IMR-90 (cell line): ENCODE measurements around the gene STAT5B. TPM values are rescaled to one million over a fixed set of nuclear protein-coding genes. Genes with fewer than 3 reads are reported as not detected.

Source experiments
- ATAC-seq: fragments of 200-7000 bp; cut with Tn5 transposase; 2 replicates; pipeline ENCODE4 v1.9.1; 2020; ENCODE audit warnings: low read depth, mild to moderate bottlenecking, moderate library complexity
- BruUV-seq: library from RNA; stranded (reverse); fragments of 400-500 nt; replicated peaks from 2 replicates; lab custom pipeline; 2021; lab: Mats Ljungman, UMichigan
- CTCF ChIA-PET: fragments of 300-600 bp; formaldehyde crosslinking; extraction: SDS; loops from one replicate; lab custom pipeline; 2021; ENCODE audit warnings: antibody characterized with exemption; lab: Yijun Ruan, JAX
- POLR2A ChIA-PET: fragments of 300-600 bp; sonication (Branson Sonifier 250); formaldehyde crosslinking; loops from one replicate; lab custom pipeline; 2022; ENCODE audit warnings: antibody characterized with exemption; ENCODE audit not compliant: unreplicated experiment; lab: Charles Lee
- DNase-seq: peaks from one replicate; pipeline ENCODE4 v3.0.0; 2013
- H2AFZ ChIP-seq: replicated peaks from 2 replicates; pipeline ENCODE3; 2013; ENCODE audit warnings: low read length, mild to moderate bottlenecking; ENCODE audit not compliant: poor library complexity
- H2AK5ac ChIP-seq: 2 replicates; pipeline ENCODE4 v1.6.1; 2013; ENCODE audit warnings: low read depth, low read length, inconsistent platforms
- H2AK9ac ChIP-seq: replicated peaks from 2 replicates; pipeline ENCODE3; 2013; ENCODE audit warnings: mild to moderate bottlenecking, low read depth, low read length, moderate library complexity; ENCODE audit not compliant: poor library complexity
- H2BK120ac ChIP-seq: 2 replicates; pipeline ENCODE4 v1.6.1; 2013; ENCODE audit warnings: low read depth, low read length, inconsistent platforms
- H2BK15ac ChIP-seq: 3 replicates; pipeline ENCODE4 v1.6.1; 2013; ENCODE audit warnings: low read depth, low read length, inconsistent platforms
- H2BK20ac ChIP-seq: 2 replicates; pipeline ENCODE4 v1.6.1; 2013; ENCODE audit warnings: low read depth, mild to moderate bottlenecking, inconsistent platforms, low read length, moderate library complexity
- H2BK5ac ChIP-seq: 2 replicates; pipeline ENCODE4 v1.6.1; 2013; ENCODE audit warnings: mild to moderate bottlenecking, low read depth, low read length, inconsistent platforms; ENCODE audit not compliant: poor library complexity, severe bottlenecking
- H3K14ac ChIP-seq: replicated peaks from 2 replicates; pipeline ENCODE4 v1.6.1; 2013; ENCODE audit warnings: low read depth, low read length, inconsistent platforms
- H3K18ac ChIP-seq: 2 replicates; pipeline ENCODE4 v1.6.1; 2013; ENCODE audit warnings: low read depth, low read length, control low read depth
- H3K23ac ChIP-seq: 2 replicates; pipeline ENCODE4 v1.6.1; 2013; ENCODE audit warnings: low read depth, low read length, inconsistent platforms
- H3K27ac ChIP-seq: 2 replicates; pipeline ENCODE4 v1.5.1; 2013; ENCODE audit warnings: mild to moderate bottlenecking, control low read depth, low read length; ENCODE audit not compliant: insufficient read depth
- H3K27me3 ChIP-seq: 2 replicates; pipeline ENCODE4 v1.6.1; 2013; ENCODE audit warnings: low read length; ENCODE audit not compliant: control insufficient read depth, insufficient read depth
- H3K36me3 ChIP-seq: 2 replicates; pipeline ENCODE4 v1.6.1; 2013; ENCODE audit warnings: low read length, mixed read lengths; ENCODE audit not compliant: control insufficient read depth, insufficient read depth
- H3K4ac ChIP-seq: 2 replicates; pipeline ENCODE4 v1.6.1; 2013; ENCODE audit warnings: low read depth, low read length, inconsistent platforms
- H3K4me1 ChIP-seq: 2 replicates; pipeline ENCODE4 v1.6.1; 2013; ENCODE audit warnings: low read length, mixed read lengths; ENCODE audit not compliant: control insufficient read depth, insufficient read depth
- H3K4me2 ChIP-seq: 2 replicates; pipeline ENCODE4 v1.6.1; 2013; ENCODE audit warnings: low read depth, mild to moderate bottlenecking, control low read depth, low read length, moderate library complexity
- H3K4me3 ChIP-seq: 2 replicates; pipeline ENCODE4 v1.5.1; 2013; ENCODE audit warnings: low read depth, mild to moderate bottlenecking, control low read depth, low read length, moderate library complexity; ENCODE audit not compliant: insufficient read depth
- H3K56ac ChIP-seq: 2 replicates; pipeline ENCODE4 v1.6.1; 2013; ENCODE audit warnings: low read length, inconsistent platforms; ENCODE audit not compliant: insufficient read depth; ENCODE audit errors: extremely low read depth
- H3K79me1 ChIP-seq, 2 experiments: 2 replicates each; pipeline ENCODE4 v1.6.1; 2013; ENCODE audit warnings: low read length in 2 of 2, inconsistent platforms in 1 of 2, low read depth in 1 of 2
- H3K9ac ChIP-seq: 2 replicates; pipeline ENCODE4 v1.6.1; 2013; ENCODE audit warnings: low read depth, low read length, control low read depth
- H3K9me1 ChIP-seq: 2 replicates; pipeline ENCODE4 v1.6.1; 2013; ENCODE audit warnings: low read length, inconsistent platforms; ENCODE audit not compliant: insufficient read depth
- H3K9me3 ChIP-seq: 2 replicates; pipeline ENCODE4 v1.6.1; 2013; ENCODE audit warnings: low read length; ENCODE audit not compliant: control insufficient read depth, insufficient read depth
- H4K20me1 ChIP-seq: 2 replicates; pipeline ENCODE4 v1.6.1; 2013; ENCODE audit warnings: low read length, inconsistent platforms; ENCODE audit not compliant: insufficient read depth
- H4K5ac ChIP-seq: 2 replicates; pipeline ENCODE4 v1.6.1; 2013; ENCODE audit warnings: mild to moderate bottlenecking, low read depth, low read length, control low read depth
- H4K8ac ChIP-seq, 2 experiments: 2 replicates each; pipeline ENCODE4 v1.6.1; 2013; ENCODE audit warnings: low read depth in 2 of 2, low read length in 2 of 2, control low read depth in 1 of 2, inconsistent platforms in 1 of 2
- H4K91ac ChIP-seq: 2 replicates; pipeline ENCODE4 v1.6.1; 2013; ENCODE audit warnings: low read depth, low read length, inconsistent platforms; ENCODE audit not compliant: insufficient read depth
- BHLHE40 ChIP-seq: fragments of 150-350 bp; IDR thresholded peaks from 2 replicates; pipeline ENCODE4 v1.6.1; 2016; ENCODE audit warnings: mild to moderate bottlenecking, low read depth, low read length
- CEBPB ChIP-seq: IDR thresholded peaks from 2 replicates; pipeline ENCODE4 v1.6.1; 2012; ENCODE audit warnings: low read depth, low read length, improper control_type of control experiment
- CHD1 ChIP-seq: IDR thresholded peaks from 2 replicates; pipeline ENCODE4 v1.6.1; 2012; ENCODE audit warnings: low read depth, low read length, improper control_type of control experiment
- CTCF ChIP-seq: conservative IDR thresholded peaks from 2 replicates; pipeline ENCODE4 v1.5.1; 2012; ENCODE audit warnings: mild to moderate bottlenecking, low read depth, low read length, improper control_type of control experiment
- ELK1 ChIP-seq: fragments of 150-350 bp; IDR thresholded peaks from 2 replicates; pipeline ENCODE4 v1.6.1; 2016; ENCODE audit warnings: low read depth, mild to moderate bottlenecking, low read length, moderate library complexity, borderline replicate concordance
- FOS ChIP-seq: fragments of 150-350 bp; IDR thresholded peaks from 2 replicates; pipeline ENCODE4 v1.6.1; 2016; ENCODE audit warnings: low read depth, low read length
- MAFK ChIP-seq: IDR thresholded peaks from 2 replicates; pipeline ENCODE4 v1.6.1; 2012; ENCODE audit warnings: low read depth, low read length, improper control_type of control experiment
- MAZ ChIP-seq: IDR thresholded peaks from 2 replicates; pipeline ENCODE4 v1.6.1; 2012; ENCODE audit warnings: low read depth, mild to moderate bottlenecking, low read length, improper control_type of control experiment, moderate library complexity, borderline replicate concordance
- MXI1 ChIP-seq: IDR thresholded peaks from 2 replicates; pipeline ENCODE4 v1.6.1; 2012; ENCODE audit warnings: low read depth, mild to moderate bottlenecking, low read length, moderate library complexity, borderline replicate concordance
- NFE2L2 ChIP-seq: fragments of 150-350 bp; IDR thresholded peaks from 2 replicates; pipeline ENCODE4 v1.6.1; 2016; ENCODE audit warnings: low read depth, mild to moderate bottlenecking, low read length
- POLR2A ChIP-seq: IDR thresholded peaks from 2 replicates; pipeline ENCODE4 v1.6.1; 2012; ENCODE audit warnings: mild to moderate bottlenecking, low read depth, low read length
- RAD21 ChIP-seq: IDR thresholded peaks from 2 replicates; pipeline ENCODE4 v1.6.1; 2012; ENCODE audit warnings: low read length, improper control_type of control experiment
- RCOR1 ChIP-seq: IDR thresholded peaks from 2 replicates; pipeline ENCODE4 v1.6.1; 2012; ENCODE audit warnings: mild to moderate bottlenecking, low read length, improper control_type of control experiment; ENCODE audit not compliant: insufficient replicate concordance
- RFX5 ChIP-seq: IDR thresholded peaks from 2 replicates; pipeline ENCODE4 v1.8.0; 2012; ENCODE audit warnings: low read depth, mild to moderate bottlenecking, low read length, moderate library complexity
- SMC3 ChIP-seq: fragments of 150-350 bp; IDR thresholded peaks from 2 replicates; pipeline ENCODE4 v1.6.1; 2016; ENCODE audit warnings: low read depth, mild to moderate bottlenecking, antibody characterized with exemption, low read length, moderate library complexity
- USF2 ChIP-seq: fragments of 150-350 bp; IDR thresholded peaks from 2 replicates; pipeline ENCODE4 v1.6.1; 2017; ENCODE audit warnings: mild to moderate bottlenecking, antibody characterized with exemption, low read length, low read depth
- whole genome bisulfite sequencing, 2 experiments: methylation state at CpG; one replicate each; pipeline versions ENCODE4 v1.1.5 to v1.1.7; 2013; ENCODE audit warnings: missing lambda C conversion rate in 2 of 2; ENCODE audit not compliant: insufficient read length in 1 of 2; ENCODE audit errors: extremely low coverage in 2 of 2; 5-methylcytosine and 5-hydroxymethylcytosine counted together
- dilution Hi-C: fragments of 300-500 bp; cut with HindIII; formaldehyde crosslinking; loops from one replicate; pipeline ENCODE4 v1.14.3; 2018; ENCODE audit warnings: low sequenced_read_pairs; ENCODE audit not compliant: unreplicated experiment
- in situ Hi-C: fragments of 300-500 bp; cut with MboI; formaldehyde crosslinking; loops from 3 replicates; pipeline ENCODE4 v1.14.3; 2019; ENCODE audit warnings: low sequenced_read_pairs, inconsistent platforms, mixed read lengths
- intact Hi-C: fragments of 100-400 bp; cut with micrococcal nuclease; formaldehyde crosslinking; loops from 2 replicates; pipeline ENCODE4 v1.10.0; 2022
- polyA plus RNA-seq, 3 experiments: library from polyadenylated mRNA; depleted of rRNA; stranded (reverse); fragments of >200 nt; gene quantifications; 2 replicates each; pipeline ENCODE4 v1.2.3, GENCODE V29; 2012; ENCODE audit warnings: low replicate concordance in 1 of 3
- total RNA-seq: library from RNA; depleted of rRNA; stranded (reverse); fragments of >200 nt; gene quantifications from 2 replicates; pipeline ENCODE4 v1.2.3, GENCODE V29; 2012

The STAT5B gene
- total and polyA plus RNA-seq, 2 of the 4 experiments (the other 2 are of a cell fraction) = 24.4 to 29.6 TPM

- ChIA-PET POLR2A (no interaction called here), CTCF (interaction anchor here (0.6 to 1.4 kb wide), 2 partner anchors 24 to 26 kb away, joined by 3 to 5 read pairs; no protein-coding TSS in a partner anchor)
- Histone ChIP-seq H3K18ac (no peak overlapping the region), H3K4me1 (peaks cover 4% of the 10 kb centered on the region), H2AK5ac (no peak overlapping the region), H3K36me3 (peaks cover 29% of the 10 kb centered on the region), H4K91ac (no peak overlapping the region), H3K4me3 (no peak overlapping the region), H3K27me3 (no peaks in the 10 kb centered on the region), H4K20me1 (peaks cover 20% of the 10 kb centered on the region; the same call in 1 of the 2 replicates), H3K27ac (no peak overlapping the region), H2BK5ac (no peak overlapping the region), H2BK15ac (no peak overlapping the region), H2BK20ac (no peak overlapping the region), H4K5ac (no peak overlapping the region), H2AK9ac (no peak overlapping the region), H3K14ac (no peak overlapping the region), H3K9ac (no peak overlapping the region), H3K4ac (no peak overlapping the region), H3K4me2 (no peak overlapping the region), H3K9me3 (no peaks in the 10 kb centered on the region), H3K23ac (no peak overlapping the region), H3K9me1 (no peaks in the 10 kb centered on the region), H3K79me1 (peaks cover 19 to 50% of the 10 kb centered on the region in 2 experiments), H4K8ac (no peak overlapping the region), H2BK120ac (no peak overlapping the region), H3K56ac (no peak overlapping the region), H2AFZ (no peak overlapping the region)
- in situ Hi-C loops (loop anchor here (10.0 kb wide), 1 partner anchor 300 kb away; no protein-coding TSS in a partner anchor), dilution Hi-C loops (no loop called here), intact Hi-C loops (loop anchor here (5.0 kb wide), 2 partner anchors 53 to 303 kb away; partner anchors contain the start of gene STAT5B)
- no TSS peak for BruUV-seq
- TF ChIP-seq MXI1 = no peak
- TF ChIP-seq FOS = no peak
- TF ChIP-seq CTCF = no peak
- no peak for TF ChIP-seq RCOR1
- no peak for TF ChIP-seq MAFK
- TF ChIP-seq NFE2L2 = no peak
- TF ChIP-seq CEBPB = no peak
- no peak for TF ChIP-seq CHD1
- TF ChIP-seq MAZ = no peak
- TF ChIP-seq RFX5 = no peak
- no peak for TF ChIP-seq RAD21
- TF ChIP-seq USF2 = no peak
- no peak for TF ChIP-seq ELK1
- TF ChIP-seq SMC3 = no peak
- TF ChIP-seq POLR2A = no peak
- TF ChIP-seq BHLHE40 = no peak
- ATAC-seq (no peak), DNase-seq (no peak)
- 100% methylated on average over 4 of the region's 6 CpGs; no CpG with 5 or more reads in 1 of the 2 experiments for WGBS, 2 experiments
These were observed 51.5 kb downstream of the STAT5B start for GRCh38 chr17:42224651-42225050.
